H1 (cell line): ENCODE measurements around the gene ZSWIM7. TPM values are rescaled to one million over a fixed set of nuclear protein-coding genes. Genes with fewer than 3 reads are reported as not detected.

ENCODE experiments used
- CTCF ChIA-PET: fragments of 300-600 bp; sonication (Branson Sonifier 250); formaldehyde crosslinking; loops from one replicate; lab custom pipeline; 2021; ENCODE audit not compliant: partially characterized antibody; lab: Charles Lee
- POLR2A ChIA-PET: fragments of 300-600 bp; sonication (Branson Sonifier 250); formaldehyde crosslinking; loops from one replicate; lab custom pipeline; 2021; ENCODE audit warnings: inconsistent platforms; ENCODE audit not compliant: partially characterized antibody; lab: Charles Lee
- DNase-seq, 2 experiments: peaks; one replicate each; pipeline versions ENCODE4 v3.0.0 to v3.0.0-alpha.2; 2010 to 2022; ENCODE audit warnings: low spot score in 2 of 2, low read depth in 1 of 2, mixed read lengths in 1 of 2
- FAIRE-seq: peaks from 2 replicates; lab custom pipeline; 2011; peaks lifted over from hg19 to GRCh38; lab: Jason Lieb, UNC
- H2AFZ ChIP-seq: 2 replicates; pipeline ENCODE4 v1.8.1; 2012; ENCODE audit warnings: low read length, inconsistent platforms
- H2AK5ac ChIP-seq: 2 replicates; pipeline ENCODE4 v1.6.1; 2013; ENCODE audit warnings: low read depth, low read length
- H2BK120ac ChIP-seq: replicated peaks from 2 replicates; pipeline ENCODE3; 2013; ENCODE audit warnings: low read depth, low read length, inconsistent platforms
- H2BK12ac ChIP-seq: 2 replicates; pipeline ENCODE4 v1.6.1; 2013; ENCODE audit warnings: low read depth, low read length
- H2BK15ac ChIP-seq: 2 replicates; pipeline ENCODE4 v1.6.1; 2013; ENCODE audit warnings: low read length
- H2BK20ac ChIP-seq: 2 replicates; pipeline ENCODE4 v1.6.1; 2013; ENCODE audit warnings: low read length
- H2BK5ac ChIP-seq: 2 replicates; pipeline ENCODE4 v1.6.1; 2013; ENCODE audit warnings: low read depth, low read length
- H3K14ac ChIP-seq: 2 replicates; pipeline ENCODE4 v1.6.1; 2013; ENCODE audit warnings: inconsistent platforms; ENCODE audit not compliant: insufficient read length
- H3K18ac ChIP-seq: 2 replicates; pipeline ENCODE4 v1.6.1; 2013; ENCODE audit warnings: low read length; ENCODE audit errors: extremely low read depth
- H3K23ac ChIP-seq: 2 replicates; pipeline ENCODE4 v1.6.1; 2013; ENCODE audit warnings: inconsistent platforms; ENCODE audit not compliant: insufficient read length
- H3K23me2 ChIP-seq: 2 replicates; pipeline ENCODE4 v1.6.1; 2013; ENCODE audit warnings: low read depth, low read length
- H3K27ac ChIP-seq: 2 replicates; pipeline ENCODE4 v1.6.1; 2011; ENCODE audit warnings: low read depth, low read length, inconsistent platforms
- H3K27me3 ChIP-seq, 4 experiments: replicated peaks in 1 of 4; 1 replicate in 1 of 4; 2 replicates in 3 of 4; pipeline versions ENCODE4 v1.6.1 to v1.8.1; 2011 to 2013; ENCODE audit warnings: low read length in 3 of 4, mild to moderate bottlenecking in 3 of 4, inconsistent platforms in 2 of 4, mixed read lengths in 2 of 4, moderate library complexity in 1 of 4; ENCODE audit not compliant: control insufficient read depth in 3 of 4, insufficient read depth in 3 of 4; ENCODE audit errors: extremely low read depth in 1 of 4
- H3K36me3 ChIP-seq, 4 experiments: 2 replicates each; pipeline versions ENCODE4 v1.6.1 to v1.8.1; 2011 to 2013; ENCODE audit warnings: mild to moderate bottlenecking in 4 of 4, low read length in 3 of 4, moderate library complexity in 2 of 4, control low read depth in 1 of 4, inconsistent platforms in 1 of 4; ENCODE audit not compliant: insufficient read depth in 4 of 4, control insufficient read depth in 2 of 4
- H3K4ac ChIP-seq: replicated peaks from 2 replicates; pipeline ENCODE3; 2013; ENCODE audit warnings: low read length, low read depth, mixed read lengths, inconsistent platforms; ENCODE audit not compliant: insufficient read length
- H3K4me1 ChIP-seq, 4 experiments: replicated peaks in 1 of 4; 1 replicate in 1 of 4; 2 replicates in 3 of 4; pipeline versions ENCODE4 v1.6.1 to v1.8.1; 2011 to 2013; ENCODE audit warnings: low read length in 3 of 4, inconsistent platforms in 2 of 4, mixed read lengths in 1 of 4; ENCODE audit not compliant: insufficient read depth in 4 of 4, control insufficient read depth in 3 of 4
- H3K4me2 ChIP-seq, 2 experiments: 2 replicates each; pipeline versions ENCODE4 v1.6.1 to v1.8.1; 2011 to 2013; ENCODE audit warnings: low read depth in 2 of 2, low read length in 2 of 2, control low read depth in 1 of 2, inconsistent platforms in 1 of 2, mild to moderate bottlenecking in 1 of 2; ENCODE audit not compliant: insufficient read depth in 1 of 2
- H3K4me3 ChIP-seq, 4 experiments: fragments of 200-600, 300-600 bp in 1 of 4; sonication (generic), shearing (Covaris generic), sonication (Bioruptor Twin) in 1 of 4; 2 replicates each; pipeline versions ENCODE4 v1.5.1 to v1.8.1; 2011 to 2016; ENCODE audit warnings: low read length in 4 of 4, low read depth in 3 of 4, control low read depth in 2 of 4, inconsistent platforms in 2 of 4, mild to moderate bottlenecking in 2 of 4, mixed read lengths in 1 of 4, moderate library complexity in 1 of 4; ENCODE audit not compliant: insufficient read depth in 2 of 4; ENCODE audit errors: extremely low read depth in 1 of 4
- H3K56ac ChIP-seq: replicated peaks from 2 replicates; pipeline ENCODE3; 2013; ENCODE audit warnings: low read depth, mild to moderate bottlenecking, mixed read lengths, low read length, inconsistent platforms; ENCODE audit not compliant: insufficient read length
- H3K79me1 ChIP-seq: 2 replicates; pipeline ENCODE4 v1.6.1; 2013; ENCODE audit warnings: low read depth, low read length, control low read depth
- H3K79me2 ChIP-seq, 2 experiments: 2 replicates each; pipeline versions ENCODE4 v1.6.1 to v1.8.1; 2012 to 2013; ENCODE audit warnings: low read length in 2 of 2, mild to moderate bottlenecking in 2 of 2, inconsistent platforms in 1 of 2; ENCODE audit not compliant: insufficient read depth in 2 of 2, control insufficient read depth in 1 of 2
- H3K9ac ChIP-seq, 4 experiments: replicated peaks in 1 of 4; 1 replicate in 1 of 4; 2 replicates in 3 of 4; pipeline versions ENCODE4 v1.6.1 to v1.8.1; 2011 to 2013; ENCODE audit warnings: low read depth in 3 of 4, low read length in 3 of 4, control low read depth in 2 of 4, mild to moderate bottlenecking in 2 of 4, moderate library complexity in 2 of 4, inconsistent platforms in 1 of 4; ENCODE audit errors: extremely low read depth in 1 of 4
- H3K9me3 ChIP-seq, 2 experiments: 2 replicates each; pipeline versions ENCODE4 v1.6.1 to v1.8.1; 2012 to 2013; ENCODE audit warnings: mild to moderate bottlenecking in 2 of 2, moderate library complexity in 2 of 2, control low read depth in 1 of 2, inconsistent platforms in 1 of 2, low read depth in 1 of 2, low read length in 1 of 2, mixed read lengths in 1 of 2; ENCODE audit not compliant: insufficient read depth in 2 of 2
- H4K20me1 ChIP-seq, 2 experiments: replicated peaks in 1 of 2; 2 replicates each; pipeline versions ENCODE3 to v1.8.1; 2011 to 2013; ENCODE audit warnings: inconsistent platforms in 2 of 2, low read length in 2 of 2, mild to moderate bottlenecking in 1 of 2; ENCODE audit not compliant: insufficient read depth in 2 of 2, control insufficient read depth in 1 of 2
- H4K5ac ChIP-seq: 2 replicates; pipeline ENCODE4 v1.6.1; 2013; ENCODE audit warnings: low read length, low read depth, mixed read lengths, inconsistent platforms; ENCODE audit not compliant: insufficient read length
- H4K8ac ChIP-seq: 2 replicates; pipeline ENCODE4 v1.8.0; 2013; ENCODE audit warnings: mild to moderate bottlenecking, moderate library complexity, low read length, inconsistent platforms; ENCODE audit not compliant: insufficient read depth; ENCODE audit errors: extremely low read depth
- H4K91ac ChIP-seq: replicated peaks from 2 replicates; pipeline ENCODE3; 2013; ENCODE audit warnings: low read length, mixed read lengths, inconsistent platforms; ENCODE audit not compliant: insufficient read length
- CTBP2 ChIP-seq: IDR thresholded peaks from 2 replicates; pipeline ENCODE4 v1.7.0; 2011; ENCODE audit warnings: borderline replicate concordance, mild to moderate bottlenecking, moderate library complexity, mixed read lengths, low read length; ENCODE audit not compliant: insufficient read depth, insufficient read length
- WGBS, 2 experiments: shearing (Covaris generic) in 1 of 2; methylation state at CpG; one replicate each; pipeline versions ENCODE4 v1.1.6 to v1.1.7; 2013 to 2015; ENCODE audit warnings: low lambda C conversion rate in 2 of 2, mixed read lengths in 2 of 2, inconsistent platforms in 1 of 2, low coverage in 1 of 2, missing lambda C conversion rate in 1 of 2; ENCODE audit not compliant: insufficient replicate concordance in 2 of 2, insufficient coverage in 1 of 2, insufficient read length in 1 of 2; ENCODE audit errors: extremely low coverage in 1 of 2, missing lambda C conversion rate in 1 of 2; 5-methylcytosine and 5-hydroxymethylcytosine counted together
- polyA plus RNA-seq, 7 experiments: library from polyadenylated mRNA; depleted of rRNA in 3 of 7; stranded (reverse) in 5 of 7; unstranded in 2 of 7; fragments of >200 nt in 5 of 7; fragments of 200-250 nt in 2 of 7; gene quantifications; 1 replicate in 5 of 7; 2 replicates in 1 of 7; 4 replicates in 1 of 7; pipeline versions ENCODE4 v1.2.1 to v1.2.3, GENCODE V29; 2011 to 2013; ENCODE audit warnings: missing spikeins in 2 of 7, mixed read lengths in 2 of 7
- total RNA-seq: library from RNA; stranded (reverse); fragmentation: NEBNext Ultra II Directional; extraction: Animal tissue kit (Norgen Biotek cat#: 25700); gene quantifications from 2 replicates; pipeline ENCODE4 v1.2.1, GENCODE V29; 2021

Gene ZSWIM7
- total and polyA plus RNA-seq, 2 of the 8 experiments (the other 6 are each of a cell fraction or from before 2014, with no cell fraction given), result 39.3 to 57.7 TPM

- peaks cover 10 to 63% (median 30%) of the 10 kb centered on the region in 4 experiments for H3K36me3 ChIP-seq
- POLR2A ChIA-PET, result no interaction called here
- TF ChIP-seq CTBP2, result no peak
Measured at GRCh38 chr17:16040710-16041251, 41.3 kb upstream of the ZSWIM7 start.

More at GRCh38 chr17:16040710-16041251, 41.3 kb upstream of the ZSWIM7 start:
- no peaks in the 10 kb centered on the region; the same call in 1 of the 2 replicates for H3K79me1 ChIP-seq
- no peak overlapping the region for H4K8ac ChIP-seq
- no peaks in the 10 kb centered on the region for H3K27me3 ChIP-seq
- no peak overlapping the region for H3K4me3 ChIP-seq
- no peaks in the 10 kb centered on the region for H3K23me2 ChIP-seq
- no peak overlapping the region for H3K4ac ChIP-seq
- H2BK120ac ChIP-seq, result no peak overlapping the region
- H3K18ac ChIP-seq, result no peak overlapping the region
- no peak overlapping the region for H2BK12ac ChIP-seq
- no peak overlapping the region for H2AFZ ChIP-seq
- no peak overlapping the region for H2BK15ac ChIP-seq
- no peaks in the 10 kb centered on the region for H3K79me2 ChIP-seq
- H3K9me3 ChIP-seq, result no peaks in the 10 kb centered on the region
- no peaks in the 10 kb centered on the region for H4K20me1 ChIP-seq
- H4K91ac ChIP-seq, result no peak overlapping the region
- no peak overlapping the region for H3K56ac ChIP-seq
- H3K4me1 ChIP-seq, result peaks cover 0 to 9% (median 4%) of the 10 kb centered on the region in 4 experiments; a peak in 3 of 7 replicates
- H2BK20ac ChIP-seq, result no peak overlapping the region
- FAIRE-seq (no peak), DNase-seq (no peak)
- no peak overlapping the region for H3K23ac ChIP-seq
- H3K4me2 ChIP-seq, result no peak overlapping the region
- no peak overlapping the region for H4K5ac ChIP-seq
- H3K14ac ChIP-seq, result no peak overlapping the region
- H2AK5ac ChIP-seq, result no peak overlapping the region
- no peak overlapping the region for H2BK5ac ChIP-seq
- CTCF ChIA-PET, result no interaction called here
- 88% methylated on average over 4 of the region's 4 CpGs; no CpG with 5 or more reads in 1 of the 2 experiments for WGBS, 2 experiments
- H3K9ac ChIP-seq, result no peak overlapping the region
- no peak overlapping the region for H3K27ac ChIP-seq
